Esophagus muscularis mucosa (tissue), 4 donors: ENCODE results near the gene SLC35B2. TPM values are rescaled to one million over a fixed set of nuclear protein-coding genes. Genes with fewer than 3 reads are reported as not detected.

Experiments
- DNase-seq: peaks from one replicate; pipeline ENCODE4 v3.0.0-alpha.2; 2017; ENCODE audit errors: extremely low spot score
- H3K27ac ChIP-seq, 4 donors: fragments of 200-600 bp; sonication (generic); replicated peaks in 1 of 4; 1 replicate in 3 of 4; 2 replicates in 1 of 4; pipeline ENCODE4 v1.5.1; 2016 to 2019; ENCODE audit warnings: mild to moderate bottlenecking in 1 of 4
- H3K27me3 ChIP-seq, 4 donors: fragments of 200-600 bp; sonication (generic); one replicate each; pipeline versions ENCODE4 v1.5.1 to v1.6.0; 2016 to 2019
- H3K36me3 ChIP-seq, 4 donors: fragments of 200-600 bp; sonication (generic); one replicate each; pipeline ENCODE4 v1.5.1; 2016 to 2019
- H3K4me1 ChIP-seq, 4 donors: fragments of 200-600 bp; sonication (generic); one replicate each; pipeline ENCODE4 v1.5.1; 2016 to 2019
- H3K4me3 ChIP-seq, 4 donors: fragments of 200-600 bp; sonication (generic); 1 replicate in 2 of 4; 2 replicates in 2 of 4; pipeline ENCODE4 v1.5.1; 2016 to 2019; ENCODE audit warnings: mild to moderate bottlenecking in 4 of 4, moderate library complexity in 1 of 4
- H3K9me3 ChIP-seq, 4 donors: fragments of 200-600 bp; sonication (generic); 1 replicate in 3 of 4; 2 replicates in 1 of 4; pipeline ENCODE4 v1.5.1; 2016 to 2019
- CTCF ChIP-seq, 3 experiments: fragments of 200-600 bp in 2 of 3; fragments of 450-650 bp in 1 of 3; sonication (generic) in 2 of 3; IDR thresholded peaks; one replicate each; pipeline ENCODE4 v1.5.1; 2017 to 2019; ENCODE audit warnings: antibody characterized with exemption in 3 of 3, mild to moderate bottlenecking in 2 of 3, moderate library complexity in 1 of 3
- EP300 ChIP-seq: sonication (generic); formaldehyde crosslinking; IDR thresholded peaks from one replicate; pipeline ENCODE4 v1.6.1; 2017; ENCODE audit warnings: antibody characterized with exemption
- POLR2A ChIP-seq: fragments of 450-650 bp; IDR thresholded peaks from one replicate; pipeline ENCODE4 v1.6.1; 2017; ENCODE audit warnings: antibody characterized with exemption, moderate library complexity, mild to moderate bottlenecking, low read depth
- POLR2AphosphoS5 ChIP-seq, 2 donors: sonication (generic); formaldehyde crosslinking; IDR thresholded peaks; one replicate each; pipeline ENCODE4 v1.6.1; 2017; ENCODE audit warnings: antibody characterized with exemption in 2 of 2
- WGBS: methylation state at CpG from one replicate; pipeline ENCODE4 v1.1.5; 2018; 5-methylcytosine and 5-hydroxymethylcytosine counted together
- intact Hi-C: fragments of 100-400 bp; cut with DNase I; formaldehyde crosslinking; loops from one replicate; pipeline ENCODE4 v1.15.1; 2023
- total RNA-seq, 4 donors: library from RNA; depleted of rRNA; stranded (reverse); fragments of >200 nt; gene quantifications; one replicate each; pipeline versions ENCODE4 v1.1.0 to v1.2.1, GENCODE V29; 2016

SLC35B2 gene
- 10 to 100 TPM; 22.8 to 37.9 (median 32.6) TPM for total RNA-seq

- Histone ChIP-seq H3K27ac (peak within 1 kb of the TSS; percentile 92 to 97 (median 94)), H3K36me3 (peaks cover 29 to 65% (median 49%) of the 10 kb centered on the region in 4 donors), H3K27me3 (no peaks in the 10 kb centered on the region), H3K4me1 (peaks cover 19 to 59% (median 44%) of the 10 kb centered on the region in 4 donors), H3K9me3 (no peaks in the 10 kb centered on the region), H3K4me3 (peak within 1 kb of the TSS; percentile 95 to 99 (median 98))
- no peak for DNase-seq
- no peak for TF ChIP-seq EP300
- TF ChIP-seq POLR2AphosphoS5 (IDR thresholded peaks at IDR 0.05) = peak; percentile 44 to 83
- peak; percentile 66 for TF ChIP-seq POLR2A
- TF ChIP-seq CTCF (IDR thresholded peaks at IDR 0.05) = peak; percentile 85 to 91 (median 88)
- under 1% methylated on average over 23 of the region's 80 CpGs for WGBS
- intact Hi-C loops = loop anchor here (2.0 kb wide), 1 partner anchor 84 kb away; no protein-coding TSS in a partner anchor
Measured at GRCh38 chr6:44257025-44257752, at the start of gene SLC35B2. SLC35B2 (minus strand) TSS chr6:44257528; CDS start chr6:44257410, 118 bp downstream.

- no peak for DNase-seq
- Histone ChIP-seq H3K4me3 (no peak overlapping the region), H3K27me3 (no peaks in the 10 kb centered on the region), H3K9me3 (no peaks in the 10 kb centered on the region), H3K4me1 (peaks cover 0 to 2% (median 2%) of the 10 kb centered on the region in 4 donors), H3K27ac (no peak overlapping the region), H3K36me3 (peaks cover 47 to 100% (median 97%) of the 10 kb centered on the region in 4 donors)
- TF ChIP-seq CTCF (IDR thresholded peaks at IDR 0.05) = no peak
- no peak for TF ChIP-seq POLR2A
- no peak for TF ChIP-seq POLR2AphosphoS5 (IDR thresholded peaks at IDR 0.05)
- no peak for TF ChIP-seq EP300
- WGBS = 88% methylated on average over 8 of the region's 8 CpGs
- intact Hi-C loops = no loop called here
Measured at GRCh38 chr6:44306710-44307109, 49.4 kb upstream of the SLC35B2 start.

- WGBS = 92% methylated on average over 4 of the region's 5 CpGs
- no peaks in the 10 kb centered on the region for H3K27me3 ChIP-seq
- TF ChIP-seq POLR2A (no peak), CTCF (IDR thresholded peaks at IDR 0.05) (no peak), EP300 (no peak), POLR2AphosphoS5 (IDR thresholded peaks at IDR 0.05) (no peak)
- H3K4me3 ChIP-seq = no peak overlapping the region
- peaks cover 51 to 100% (median 98%) of the 10 kb centered on the region in 4 donors for H3K36me3 ChIP-seq
- no peak overlapping the region for H3K27ac ChIP-seq
- DNase-seq = no peak
- no peaks in the 10 kb centered on the region for H3K4me1 ChIP-seq
- intact Hi-C loops = no loop called here
- H3K9me3 ChIP-seq = no peaks in the 10 kb centered on the region
Measured at GRCh38 chr6:44305200-44305725, 47.9 kb upstream of the SLC35B2 start.

GRCh38 chr6:44304282-44305199, 47.2 kb upstream of the SLC35B2 start:
- Histone ChIP-seq H3K4me3 (no peak overlapping the region), H3K27me3 (no peaks in the 10 kb centered on the region), H3K36me3 (peaks cover 49 to 97% (median 93%) of the 10 kb centered on the region in 4 donors), H3K4me1 (no peaks in the 10 kb centered on the region), H3K27ac (no peak overlapping the region), H3K9me3 (no peaks in the 10 kb centered on the region)
- intact Hi-C loops = no loop called here
- no peak for TF ChIP-seq POLR2AphosphoS5 (IDR thresholded peaks at IDR 0.05)
- TF ChIP-seq POLR2A = no peak
- TF ChIP-seq EP300 = no peak
- peak; percentile 61 to 87 (median 74) for TF ChIP-seq CTCF (IDR thresholded peaks at IDR 0.05)
- no peak for DNase-seq
- WGBS = 80% methylated on average over 14 of the region's 25 CpGs
